DND-41 (cell line): ENCODE results near the gene CCBE1.

Source experiments
- CTCF ChIP-seq: IDR thresholded peaks from 2 replicates; pipeline ENCODE4 v1.5.1; 2012; ENCODE audit warnings: borderline replicate concordance, low read length, moderate library complexity, mild to moderate bottlenecking; ENCODE audit not compliant: poor library complexity, severe bottlenecking; ENCODE audit errors: extremely low read depth
- EZH2 ChIP-seq: IDR thresholded peaks from 3 replicates; pipeline ENCODE4 v1.6.1; 2012; ENCODE audit warnings: borderline replicate concordance, low read depth, mild to moderate bottlenecking, moderate library complexity, low read length, inconsistent platforms; ENCODE audit not compliant: severe bottlenecking

DNA sequence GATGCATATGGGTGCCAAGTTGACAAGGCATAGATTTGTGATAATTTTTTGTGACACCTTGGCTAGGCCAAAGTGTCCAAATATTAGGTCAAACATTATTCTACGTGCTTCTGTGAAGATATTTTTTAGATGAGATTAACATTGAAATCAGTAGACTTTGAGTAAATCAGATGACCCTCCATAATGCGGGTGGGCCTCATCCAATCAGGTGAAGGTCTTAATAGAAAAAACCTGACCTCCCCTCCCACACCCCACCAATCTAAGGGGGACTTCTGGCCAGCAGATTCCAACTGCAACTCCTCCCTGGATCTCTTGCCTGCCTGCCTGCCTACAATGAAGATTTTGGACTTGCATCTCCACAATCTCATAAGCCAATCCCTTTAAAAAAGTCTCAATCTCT is 219.4 kb downstream of the CCBE1 start:
- TF ChIP-seq CTCF (no peak), EZH2 (no peak)
